Smooth muscle cell of the brain vasculature (primary cell): Measurements from ENCODE around the gene EPHA6.
"Not testable (repeated sequence)": the region's sequence is repeated elsewhere in the genome, so short reads cannot be mapped to it uniquely, and the experiment has no call there.

Experiments
- DNase-seq: peaks from one replicate; pipeline ENCODE4 v3.0.0-alpha.2; 2012; ENCODE audit warnings: low read depth, low spot score

Gene EPHA6

GRCh38 chr3:97439373-97439772, 625.0 kb downstream of the EPHA6 start:
- no peak for DNase-seq

- no peak for DNase-seq
Measured at GRCh38 chr3:97464035-97464434, 649.6 kb downstream of the EPHA6 start.

- no peak for DNase-seq
Measured at GRCh38 chr3:97470481-97470880, 656.1 kb downstream of the EPHA6 start.

- no peak for DNase-seq
Measured at GRCh38 chr3:97479740-97480139, 665.3 kb downstream of the EPHA6 start.

GRCh38 chr3:97480696-97481289, 666.4 kb downstream of the EPHA6 start:
- not testable (repeated sequence) for DNase-seq

GRCh38 chr3:97481416-97481815, 667.0 kb downstream of the EPHA6 start:
- DNase-seq: no peak

- no peak for DNase-seq
Measured at GRCh38 chr3:97485206-97485605, 670.8 kb downstream of the EPHA6 start.

GRCh38 chr3:97487587-97487986, 673.2 kb downstream of the EPHA6 start:
- DNase-seq: no peak

- DNase-seq: no peak
Measured at GRCh38 chr3:97488741-97489140, 674.3 kb downstream of the EPHA6 start.

- DNase-seq: no peak
Measured at GRCh38 chr3:97495896-97496295, 681.5 kb downstream of the EPHA6 start.

GRCh38 chr3:97497138-97497537, 682.7 kb downstream of the EPHA6 start:
- DNase-seq: no peak

GRCh38 chr3:97504463-97504862, 690.1 kb downstream of the EPHA6 start:
- DNase-seq: no peak

- DNase-seq: no peak
Measured at GRCh38 chr3:97510795-97511194, 696.4 kb downstream of the EPHA6 start.

GRCh38 chr3:97515076-97515475, 700.7 kb downstream of the EPHA6 start:
- DNase-seq: no peak

GRCh38 chr3:97530691-97531090, 716.3 kb downstream of the EPHA6 start:
- DNase-seq: no peak

- DNase-seq: not testable (repeated sequence)
Measured at GRCh38 chr3:97547573-97547972, 733.2 kb downstream of the EPHA6 start.

- DNase-seq: no peak
Measured at GRCh38 chr3:97550408-97550807, 736.0 kb downstream of the EPHA6 start.

- no peak for DNase-seq
Measured at GRCh38 chr3:97552186-97552585, 737.8 kb downstream of the EPHA6 start.

- no peak for DNase-seq
Measured at GRCh38 chr3:97575742-97576141, 761.3 kb downstream of the EPHA6 start.

- no peak for DNase-seq
Measured at GRCh38 chr3:97576221-97576620, 761.8 kb downstream of the EPHA6 start.

- no peak for DNase-seq
Measured at GRCh38 chr3:97579365-97579764, 765.0 kb downstream of the EPHA6 start.

GRCh38 chr3:97610626-97611025, 796.2 kb downstream of the EPHA6 start:
- no peak for DNase-seq

- no peak for DNase-seq
Measured at GRCh38 chr3:97612632-97613031, 798.2 kb downstream of the EPHA6 start.

GRCh38 chr3:97613139-97613538, 798.7 kb downstream of the EPHA6 start:
- no peak for DNase-seq
